Measurements from ENCODE around the gene AP1M1. TPM values are rescaled to one million over a fixed set of nuclear protein-coding genes. Genes with fewer than 3 reads are reported as not detected.
A peak's percentile ranks its signal among the peaks of the same experiment; 100 is the strongest.

AP1M1 gene
- total RNA-seq, 2 donors from 2014 or later = 54.8 to 70.2 TPM

DNA sequence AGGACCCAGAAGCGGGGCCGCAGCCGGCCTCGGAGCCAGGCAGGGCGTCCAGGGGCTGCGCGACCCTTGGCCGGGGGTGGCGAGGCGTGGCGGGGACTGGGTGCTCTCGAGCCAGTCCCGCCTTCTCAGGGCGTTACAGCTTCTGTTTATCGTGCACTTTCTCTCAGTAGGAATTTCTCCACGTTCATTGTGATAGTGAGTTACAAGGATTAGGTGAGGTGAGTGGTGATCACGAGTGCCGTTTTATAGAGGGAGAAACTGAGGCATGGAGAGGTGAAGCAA lies 600 bp downstream of the AP1M1 start:
- no peak for DNase-seq (ENCODE audit: low spot score)
- no peak for TF ChIP-seq CTCF (IDR thresholded peaks at IDR 0.05)

GRCh38 chr19:16199275-16199932 lies 1.7 kb downstream of the AP1M1 start:
- H3K36me3 ChIP-seq = peaks cover 25% of the 10 kb centered on the region
- H3K27ac ChIP-seq = no peak overlapping the region
- H3K27me3 ChIP-seq = no peaks in the 10 kb centered on the region
- H3K9me3 ChIP-seq = no peaks in the 10 kb centered on the region
- H3K4me1 ChIP-seq = peaks cover 0 to 36% of the 10 kb centered on the region in 2 donors
- DNase-seq (ENCODE audit: low spot score) = no peak
- no peak for TF ChIP-seq CTCF (IDR thresholded peaks at IDR 0.05)
- H3K4me3 ChIP-seq = peak overlapping the region in 1 of 2 donors; percentile 90

More for the DNA sequence above, 600 bp downstream of the AP1M1 start:
- H3K4me1 ChIP-seq = peaks cover 0 to 28% of the 10 kb centered on the region in 2 donors
- H3K27ac ChIP-seq = peak overlapping the region; percentile 83 to 85
- H3K36me3 ChIP-seq = peaks cover 15% of the 10 kb centered on the region
- H3K9me3 ChIP-seq = no peaks in the 10 kb centered on the region
- peak overlapping the region; percentile 90 to 92 for H3K4me3 ChIP-seq
- H3K27me3 ChIP-seq = no peaks in the 10 kb centered on the region

DNA sequence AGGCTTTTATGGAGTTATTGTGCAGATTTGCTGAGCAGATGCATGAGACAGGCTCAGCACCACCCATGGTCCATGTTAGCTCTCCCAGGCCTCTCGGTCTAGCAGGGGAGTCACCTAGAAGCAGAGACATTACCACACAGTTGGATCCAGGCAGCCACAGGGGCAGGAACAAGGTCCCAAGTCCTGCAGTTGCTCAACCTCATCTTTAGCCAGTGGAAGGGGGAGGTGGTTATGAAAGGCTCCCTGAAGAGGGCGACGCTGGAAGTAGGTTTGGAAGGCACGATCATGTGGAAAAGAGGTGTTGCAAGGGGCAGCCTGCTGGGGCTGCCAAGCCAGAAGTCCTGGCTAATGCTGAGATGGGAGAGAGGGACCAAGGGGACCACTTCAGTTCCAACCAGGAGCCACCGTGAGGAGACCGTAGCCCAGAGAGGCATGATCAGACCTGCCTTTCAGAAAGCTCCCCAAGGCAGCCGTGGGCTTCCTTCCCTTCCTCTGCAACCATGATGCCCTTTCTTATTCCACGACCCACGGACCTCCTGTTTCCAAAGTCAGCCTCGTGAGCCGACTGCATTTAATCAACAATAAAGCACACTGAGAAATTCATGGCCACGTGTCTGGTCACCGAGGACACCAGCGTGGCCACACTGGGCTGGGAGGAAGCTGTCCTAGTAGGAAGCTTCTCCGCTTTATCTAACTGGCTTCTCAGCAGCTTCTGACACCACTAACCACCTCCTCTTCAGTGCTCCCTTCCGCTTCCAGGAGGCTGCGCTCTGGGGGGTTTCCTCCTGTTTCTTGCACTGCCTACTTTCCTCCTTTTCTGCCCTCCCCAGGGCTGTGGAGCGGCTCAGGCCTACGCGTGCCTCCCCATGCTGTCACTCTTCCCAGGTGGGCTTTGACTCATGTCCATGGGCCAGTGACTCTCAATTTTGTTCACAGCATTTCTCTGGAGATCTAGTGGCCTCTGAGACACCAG lies 2.6 kb downstream of the AP1M1 start:
- no peak overlapping the region for H3K27ac ChIP-seq
- H3K36me3 ChIP-seq = peaks cover 26% of the 10 kb centered on the region
- no peak for TF ChIP-seq CTCF (IDR thresholded peaks at IDR 0.05)
- peaks cover 0 to 43% of the 10 kb centered on the region in 2 donors for H3K4me1 ChIP-seq
- no peak overlapping the region for H3K4me3 ChIP-seq
- no peaks in the 10 kb centered on the region for H3K9me3 ChIP-seq
- DNase-seq (ENCODE audit: low spot score) = peak; percentile 85
- no peaks in the 10 kb centered on the region for H3K27me3 ChIP-seq

GRCh38 chr19:16201011-16201391 lies 3.3 kb downstream of the AP1M1 start:
- no peak for TF ChIP-seq CTCF (IDR thresholded peaks at IDR 0.05)
- peaks cover 0 to 50% of the 10 kb centered on the region in 2 donors for H3K4me1 ChIP-seq

DNA sequence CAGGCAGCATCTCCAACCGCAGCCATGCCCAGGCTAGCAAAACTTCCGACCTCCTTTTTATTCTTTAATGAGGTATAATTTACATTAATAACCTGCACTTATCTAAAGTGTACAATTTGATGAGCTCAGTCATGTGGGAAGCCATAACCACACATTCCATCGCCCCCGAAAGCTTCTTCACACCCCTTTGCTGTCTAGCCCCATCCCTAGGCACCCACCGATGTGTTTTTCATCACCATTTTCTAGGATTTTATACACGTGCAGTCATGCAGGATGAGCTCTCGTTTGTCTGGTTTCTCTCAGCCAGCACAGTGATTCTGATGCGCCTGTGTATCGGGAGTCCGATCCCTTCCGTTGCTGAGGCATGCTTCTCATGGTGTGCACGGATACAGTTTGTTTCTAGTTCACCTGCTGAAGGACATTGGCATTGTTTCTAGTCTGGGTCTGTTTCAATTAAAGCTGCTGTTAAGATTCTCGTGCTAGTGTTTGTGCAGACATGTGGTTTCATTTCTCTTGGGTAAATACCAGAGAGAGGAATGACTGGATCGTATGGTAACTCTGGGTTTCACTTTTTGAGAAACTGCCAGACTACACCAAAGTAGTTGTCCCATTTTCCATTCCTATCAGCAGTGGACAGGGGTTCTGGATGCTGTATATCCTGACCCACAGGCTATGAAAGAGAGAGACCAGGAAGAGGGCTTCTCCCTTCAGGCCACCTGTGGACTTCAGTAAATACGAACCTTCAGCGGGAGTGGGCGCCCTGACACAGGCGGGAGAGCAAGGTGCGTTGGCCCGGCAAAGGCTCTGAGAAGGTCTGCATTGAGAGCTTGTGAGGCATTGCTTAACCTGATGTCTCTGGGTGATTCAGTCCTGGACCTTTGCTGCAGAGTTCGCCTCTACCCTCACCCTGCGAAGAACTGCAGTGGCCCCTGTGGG lies 4.9 kb downstream of the AP1M1 start:
- no peak for DNase-seq (ENCODE audit: low spot score)
- no peaks in the 10 kb centered on the region for H3K9me3 ChIP-seq
- peaks cover 26% of the 10 kb centered on the region for H3K36me3 ChIP-seq
- no peak overlapping the region for H3K4me3 ChIP-seq
- H3K27ac ChIP-seq = no peak overlapping the region
- TF ChIP-seq CTCF (IDR thresholded peaks at IDR 0.05) = no peak
- no peaks in the 10 kb centered on the region for H3K27me3 ChIP-seq
- H3K4me1 ChIP-seq = peaks cover 0 to 43% of the 10 kb centered on the region in 2 donors

More at GRCh38 chr19:16201011-16201391, 3.3 kb downstream of the AP1M1 start:
- Histone ChIP-seq H3K27ac (no peak overlapping the region), H3K36me3 (peaks cover 26% of the 10 kb centered on the region), H3K4me3 (no peak overlapping the region), H3K27me3 (no peaks in the 10 kb centered on the region), H3K9me3 (no peaks in the 10 kb centered on the region)
- no peak for DNase-seq (ENCODE audit: low spot score)

All from right atrium auricular region (tissue), 2 donors.